Endothelial cell (in vitro differentiated cells): ENCODE results near the gene ENOSF1. TPM values are rescaled to one million over a fixed set of nuclear protein-coding genes. Genes with fewer than 3 reads are reported as not detected.

Experiments
- DNase-seq: peaks from one replicate; pipeline ENCODE4 v3.0.0; 2021; ENCODE audit warnings: low spot score
- H3K27ac Mint-ChIP-seq: one replicate; pipeline ENCODE4 v1.8.0; 2021; ENCODE audit warnings: mixed read lengths, inconsistent platforms; ENCODE audit not compliant: unreplicated experiment
- H3K27me3 Mint-ChIP-seq: one replicate; pipeline ENCODE4 v1.8.0; 2021; ENCODE audit warnings: mild to moderate bottlenecking, moderate library complexity, mixed read lengths, inconsistent platforms; ENCODE audit not compliant: unreplicated experiment
- H3K36me3 Mint-ChIP-seq: one replicate; pipeline ENCODE4 v1.8.0; 2021; ENCODE audit warnings: mild to moderate bottlenecking, low read depth, mixed read lengths, inconsistent platforms; ENCODE audit not compliant: unreplicated experiment
- H3K4me1 Mint-ChIP-seq: one replicate; pipeline ENCODE4 v1.8.0; 2021; ENCODE audit warnings: mild to moderate bottlenecking, mixed read lengths, inconsistent platforms; ENCODE audit not compliant: unreplicated experiment
- H3K4me3 Mint-ChIP-seq: one replicate; pipeline ENCODE4 v1.8.0; 2021; ENCODE audit warnings: mild to moderate bottlenecking, mixed read lengths, inconsistent platforms; ENCODE audit not compliant: unreplicated experiment
- H3K9me3 Mint-ChIP-seq: one replicate; pipeline ENCODE4 v1.8.0; 2021; ENCODE audit warnings: mixed read lengths, inconsistent platforms; ENCODE audit not compliant: unreplicated experiment
- total RNA-seq: library from RNA; stranded (reverse); fragmentation: NEBNext Ultra II Directional; extraction: Animal tissue kit (Norgen Biotek cat#: 25700); gene quantifications from one replicate; pipeline ENCODE4 v1.2.1, GENCODE V29; 2021; ENCODE audit not compliant: unreplicated experiment
- TF ChIP-seq, protein P1 (sequence below): fragments of 200-600 bp; sonication (generic); IDR thresholded peaks from one replicate; pipeline ENCODE4 v1.5.0; 2021; ENCODE audit warnings: antibody characterized with exemption; ENCODE audit not compliant: unreplicated experiment

ENOSF1 gene
- total RNA-seq, 1 donor from 2014 or later = 31.8 TPM

DNA sequence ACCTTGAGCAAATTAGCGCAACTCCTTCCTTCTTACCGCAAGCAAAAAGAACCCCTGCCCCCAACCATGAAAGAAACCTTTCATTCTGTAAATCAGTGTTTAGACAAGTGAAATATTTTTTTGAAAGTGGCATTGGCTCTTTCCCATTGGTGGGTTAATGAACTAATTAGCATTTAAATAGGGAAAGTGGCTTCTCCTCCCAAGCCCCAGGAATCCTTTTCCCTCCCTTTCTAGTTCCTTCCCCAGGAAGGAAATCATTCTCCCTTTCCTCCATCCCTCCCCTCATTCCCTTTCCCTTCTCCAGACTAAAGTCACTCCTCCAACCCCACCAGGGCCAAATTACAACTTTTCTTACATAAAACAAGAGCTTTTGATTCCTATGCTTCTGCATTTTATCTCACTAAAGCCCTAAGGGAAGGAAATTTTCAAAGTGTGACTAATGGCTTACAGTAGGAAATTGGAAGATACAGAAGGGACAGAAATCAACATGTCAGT lies 77.8 kb downstream of the ENOSF1 start:
- TF ChIP-seq, protein P1, sequence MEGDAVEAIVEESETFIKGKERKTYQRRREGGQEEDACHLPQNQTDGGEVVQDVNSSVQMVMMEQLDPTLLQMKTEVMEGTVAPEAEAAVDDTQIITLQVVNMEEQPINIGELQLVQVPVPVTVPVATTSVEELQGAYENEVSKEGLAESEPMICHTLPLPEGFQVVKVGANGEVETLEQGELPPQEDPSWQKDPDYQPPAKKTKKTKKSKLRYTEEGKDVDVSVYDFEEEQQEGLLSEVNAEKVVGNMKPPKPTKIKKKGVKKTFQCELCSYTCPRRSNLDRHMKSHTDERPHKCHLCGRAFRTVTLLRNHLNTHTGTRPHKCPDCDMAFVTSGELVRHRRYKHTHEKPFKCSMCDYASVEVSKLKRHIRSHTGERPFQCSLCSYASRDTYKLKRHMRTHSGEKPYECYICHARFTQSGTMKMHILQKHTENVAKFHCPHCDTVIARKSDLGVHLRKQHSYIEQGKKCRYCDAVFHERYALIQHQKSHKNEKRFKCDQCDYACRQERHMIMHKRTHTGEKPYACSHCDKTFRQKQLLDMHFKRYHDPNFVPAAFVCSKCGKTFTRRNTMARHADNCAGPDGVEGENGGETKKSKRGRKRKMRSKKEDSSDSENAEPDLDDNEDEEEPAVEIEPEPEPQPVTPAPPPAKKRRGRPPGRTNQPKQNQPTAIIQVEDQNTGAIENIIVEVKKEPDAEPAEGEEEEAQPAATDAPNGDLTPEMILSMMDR = no peak
- Mint-ChIP-seq H3K4me1 (peaks cover 15% of the 10 kb centered on the region), H3K9me3 (no peaks in the 10 kb centered on the region), H3K36me3 (no peaks in the 10 kb centered on the region), H3K27ac (no peak overlapping the region), H3K27me3 (peaks cover 3% of the 10 kb centered on the region), H3K4me3 (no peak overlapping the region)
- no peak for DNase-seq

DNA sequence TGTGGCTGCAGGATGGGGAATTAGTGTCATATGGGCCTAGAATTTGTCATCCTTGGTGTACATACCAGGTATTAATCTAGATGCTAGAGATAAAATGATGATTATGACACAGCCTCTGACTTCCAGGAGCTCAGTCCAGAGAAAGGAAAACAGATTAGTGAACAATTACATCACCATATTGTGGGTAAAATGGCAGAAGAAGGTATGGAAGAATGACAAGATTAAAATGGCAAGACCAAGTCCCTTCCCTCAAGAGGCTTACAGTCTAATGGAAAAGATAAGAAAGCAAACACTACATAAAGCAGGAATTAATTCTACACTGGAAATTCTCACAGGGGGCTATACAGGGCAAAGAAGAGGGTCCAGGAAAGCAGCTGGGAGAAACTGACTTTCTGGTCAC lies 80.9 kb downstream of the ENOSF1 start:
- H3K27me3 Mint-ChIP-seq = peaks cover 6% of the 10 kb centered on the region
- no peaks in the 10 kb centered on the region for H3K36me3 Mint-ChIP-seq
- DNase-seq = no peak
- H3K27ac Mint-ChIP-seq = no peak overlapping the region
- no peak overlapping the region for H3K4me3 Mint-ChIP-seq
- no peaks in the 10 kb centered on the region for H3K9me3 Mint-ChIP-seq
- TF ChIP-seq, protein P1 = no peak
- H3K4me1 Mint-ChIP-seq = peaks cover 15% of the 10 kb centered on the region

DNA sequence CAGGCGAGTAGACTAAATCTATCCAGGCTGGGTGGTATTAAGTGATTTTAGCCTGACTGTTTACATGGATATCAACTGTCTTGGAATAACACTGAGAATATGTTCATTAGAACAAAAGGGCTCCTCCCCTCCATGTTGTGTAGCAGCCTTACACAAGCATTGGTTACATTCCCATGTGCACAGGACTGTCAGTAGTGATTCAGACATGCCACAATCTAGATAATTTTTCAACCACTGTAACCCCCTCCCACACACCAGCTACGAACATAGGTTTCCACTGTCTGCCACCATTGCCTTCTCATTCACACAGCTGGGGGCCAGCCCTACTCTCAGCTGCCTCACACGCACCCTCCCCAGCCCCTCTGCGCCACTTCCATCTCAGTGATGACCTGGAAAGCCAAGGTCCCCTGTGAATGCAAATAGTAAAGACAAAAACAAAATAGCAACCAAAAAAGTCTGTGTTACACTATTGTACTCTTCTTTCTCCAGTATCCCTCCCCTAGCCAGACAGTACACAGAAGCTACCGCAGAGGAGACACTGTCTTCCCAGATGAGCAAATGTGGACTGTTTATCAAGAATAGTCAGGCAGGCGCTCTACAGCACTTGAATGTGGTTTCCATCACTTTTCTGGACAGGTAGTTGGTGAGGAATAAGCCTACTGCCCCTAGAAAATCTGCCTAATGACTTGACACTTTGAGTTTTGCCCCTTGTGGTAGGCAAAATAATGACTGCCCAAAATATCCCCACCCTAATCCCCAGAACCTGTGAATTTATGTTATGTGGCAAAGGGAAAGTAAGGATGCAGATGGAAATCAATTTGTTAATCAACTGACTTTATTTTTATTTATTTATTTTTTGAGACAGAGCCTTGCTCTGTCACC lies 82.9 kb downstream of the ENOSF1 start:
- no peak overlapping the region for H3K27ac Mint-ChIP-seq
- no peak for DNase-seq
- no peaks in the 10 kb centered on the region for H3K9me3 Mint-ChIP-seq
- H3K4me3 Mint-ChIP-seq = no peak overlapping the region
- peaks cover 6% of the 10 kb centered on the region for H3K27me3 Mint-ChIP-seq
- H3K4me1 Mint-ChIP-seq = peaks cover 8% of the 10 kb centered on the region
- TF ChIP-seq, protein P1 = peak; percentile 58
- H3K36me3 Mint-ChIP-seq = no peaks in the 10 kb centered on the region

DNA sequence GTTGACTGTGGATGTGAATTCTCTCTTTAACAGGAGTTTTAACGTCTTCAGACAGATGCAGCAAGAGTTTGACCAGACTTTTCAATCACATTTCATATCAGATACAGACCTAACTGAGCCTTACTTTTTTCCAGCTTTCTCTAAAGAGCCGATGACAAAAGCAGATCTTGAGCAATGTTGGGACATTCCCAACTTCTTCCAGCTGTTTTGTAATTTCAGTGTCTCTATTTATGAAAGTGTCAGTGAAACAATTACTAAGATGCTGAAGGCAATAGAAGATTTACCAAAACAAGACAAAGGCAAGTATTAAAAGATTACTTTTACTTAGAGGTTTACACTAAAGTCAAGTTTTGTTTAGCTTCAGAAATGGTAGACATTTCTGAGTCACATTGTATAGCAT lies 85.2 kb downstream of the ENOSF1 start:
- Mint-ChIP-seq H3K4me3 (no peak overlapping the region), H3K4me1 (no peaks in the 10 kb centered on the region), H3K36me3 (no peaks in the 10 kb centered on the region), H3K9me3 (no peaks in the 10 kb centered on the region), H3K27me3 (peaks cover 2% of the 10 kb centered on the region), H3K27ac (no peak overlapping the region)
- TF ChIP-seq, protein P1 = no peak
- no peak for DNase-seq
